Measurements from ENCODE around the gene AP1G2.

The AP1G2 gene

DNA sequence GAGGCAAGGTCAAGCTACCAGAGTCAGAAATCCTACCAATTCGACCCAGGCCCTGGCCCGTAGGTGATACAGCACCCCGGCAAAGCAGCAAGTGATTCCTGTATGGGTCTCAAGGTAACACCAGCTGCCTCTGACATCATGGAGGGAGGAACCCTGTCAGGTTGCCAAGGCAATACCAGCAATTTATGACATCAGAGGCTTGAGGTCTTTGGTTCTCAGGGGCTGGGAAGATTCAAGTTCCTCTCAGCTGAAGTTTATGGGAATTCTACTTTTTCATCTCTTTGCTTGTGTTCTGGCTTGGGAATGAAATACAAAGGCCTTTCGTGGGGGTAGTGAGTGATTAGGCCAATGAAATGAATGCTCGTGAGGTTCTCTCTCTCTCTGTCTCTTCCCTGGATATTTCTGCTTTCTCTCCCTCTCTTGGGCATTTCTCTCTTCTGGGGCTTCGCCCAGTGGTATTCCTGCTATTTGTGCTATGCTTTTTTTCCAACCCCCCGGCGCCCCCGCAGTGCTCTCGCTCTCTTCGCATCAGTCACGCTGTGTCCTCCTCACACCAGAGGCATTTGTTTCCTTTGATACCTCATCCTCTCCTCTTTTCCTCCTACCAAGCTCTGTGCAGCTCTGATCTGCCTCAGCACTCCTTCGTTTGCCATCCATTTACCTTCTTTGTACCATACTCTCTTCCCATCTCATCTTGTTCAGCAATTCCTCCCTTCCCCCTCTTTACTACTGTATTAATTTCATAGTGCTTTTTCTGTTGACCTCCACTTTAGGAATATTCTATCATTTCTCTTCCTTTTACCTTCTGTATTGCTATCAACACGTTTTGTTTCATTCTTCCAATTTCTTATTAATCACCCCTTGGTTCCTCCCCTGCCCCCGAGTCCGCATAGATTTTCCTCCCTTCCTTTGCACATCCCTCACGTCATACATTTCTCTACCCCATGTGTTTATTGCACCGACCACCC, 19.0 kb downstream of the AP1G2 start:
- no peaks in the 10 kb centered on the region for H3K9me3 ChIP-seq (ENCODE audit: insufficient read depth, low read length)
- H4K20me1 ChIP-seq (ENCODE audit: insufficient read depth, low read length), result no peaks in the 10 kb centered on the region
- H3K9ac ChIP-seq (ENCODE audit: low read length), result no peak overlapping the region
- H3K79me2 ChIP-seq (ENCODE audit: low read length), result peaks cover 11% of the 10 kb centered on the region; the same call in 1 of the 2 replicates
- no peaks in the 10 kb centered on the region for H3K27me3 ChIP-seq (ENCODE audit: low read depth, low read length)
- no peaks in the 10 kb centered on the region for H3K36me3 ChIP-seq (replicated peaks; ENCODE audit: low read depth, low read length)
- no peak overlapping the region for H3K4me3 ChIP-seq (ENCODE audit: low read length)
- no peak overlapping the region for H3K4me2 ChIP-seq (ENCODE audit: low read length)
- no peak for TF ChIP-seq EZH2phosphoT487 (IDR thresholded peaks at IDR 0.05; ENCODE audit: low read depth)
- TF ChIP-seq, protein P1, sequence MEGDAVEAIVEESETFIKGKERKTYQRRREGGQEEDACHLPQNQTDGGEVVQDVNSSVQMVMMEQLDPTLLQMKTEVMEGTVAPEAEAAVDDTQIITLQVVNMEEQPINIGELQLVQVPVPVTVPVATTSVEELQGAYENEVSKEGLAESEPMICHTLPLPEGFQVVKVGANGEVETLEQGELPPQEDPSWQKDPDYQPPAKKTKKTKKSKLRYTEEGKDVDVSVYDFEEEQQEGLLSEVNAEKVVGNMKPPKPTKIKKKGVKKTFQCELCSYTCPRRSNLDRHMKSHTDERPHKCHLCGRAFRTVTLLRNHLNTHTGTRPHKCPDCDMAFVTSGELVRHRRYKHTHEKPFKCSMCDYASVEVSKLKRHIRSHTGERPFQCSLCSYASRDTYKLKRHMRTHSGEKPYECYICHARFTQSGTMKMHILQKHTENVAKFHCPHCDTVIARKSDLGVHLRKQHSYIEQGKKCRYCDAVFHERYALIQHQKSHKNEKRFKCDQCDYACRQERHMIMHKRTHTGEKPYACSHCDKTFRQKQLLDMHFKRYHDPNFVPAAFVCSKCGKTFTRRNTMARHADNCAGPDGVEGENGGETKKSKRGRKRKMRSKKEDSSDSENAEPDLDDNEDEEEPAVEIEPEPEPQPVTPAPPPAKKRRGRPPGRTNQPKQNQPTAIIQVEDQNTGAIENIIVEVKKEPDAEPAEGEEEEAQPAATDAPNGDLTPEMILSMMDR (IDR thresholded peaks at IDR 0.05; ENCODE audit: low read depth, low read length), result no peak
- peaks cover 12% of the 10 kb centered on the region for H3K4me1 ChIP-seq (ENCODE audit: low read length)
- no peak overlapping the region for H2AFZ ChIP-seq (ENCODE audit: low read depth, low read length)
- H3K27ac ChIP-seq (ENCODE audit: low read length), result no peak overlapping the region

DNA sequence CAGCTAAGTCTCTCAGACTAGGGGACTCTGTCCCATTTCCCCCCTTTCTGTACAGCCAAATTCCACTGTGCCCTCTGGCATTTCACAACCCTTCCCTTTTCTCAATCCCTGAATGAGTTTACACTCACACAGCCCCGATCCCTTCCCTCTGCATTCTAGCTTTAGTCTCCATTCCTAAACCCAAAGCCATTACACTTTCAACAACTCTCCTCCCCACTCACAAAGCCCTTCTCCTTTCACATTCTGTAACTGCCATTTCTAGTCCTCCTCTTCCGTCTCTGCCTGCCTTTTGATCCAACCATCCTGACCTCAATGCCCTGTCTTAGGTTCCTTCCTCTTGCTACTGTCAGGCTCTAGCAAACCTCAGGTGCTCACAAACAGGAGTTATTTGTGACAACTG, 19.7 kb downstream of the AP1G2 start:
- Histone ChIP-seq H3K4me1 (ENCODE audit: low read length) (peaks cover 12% of the 10 kb centered on the region), H3K27ac (ENCODE audit: low read length) (no peak overlapping the region), H3K9ac (ENCODE audit: low read length) (no peak overlapping the region), H3K27me3 (ENCODE audit: low read depth, low read length) (no peaks in the 10 kb centered on the region), H3K36me3 (replicated peaks; ENCODE audit: low read depth, low read length) (no peaks in the 10 kb centered on the region), H3K9me3 (ENCODE audit: insufficient read depth, low read length) (no peaks in the 10 kb centered on the region), H3K4me2 (ENCODE audit: low read length) (no peak overlapping the region), H2AFZ (ENCODE audit: low read depth, low read length) (no peak overlapping the region), H3K79me2 (ENCODE audit: low read length) (peaks cover 11% of the 10 kb centered on the region; the same call in 1 of the 2 replicates), H3K4me3 (ENCODE audit: low read length) (no peak overlapping the region), H4K20me1 (ENCODE audit: insufficient read depth, low read length) (no peaks in the 10 kb centered on the region)
- no peak for TF ChIP-seq EZH2phosphoT487 (IDR thresholded peaks at IDR 0.05; ENCODE audit: low read depth)
- TF ChIP-seq, protein P1 (IDR thresholded peaks at IDR 0.05; ENCODE audit: low read depth, low read length), result no peak

DNA sequence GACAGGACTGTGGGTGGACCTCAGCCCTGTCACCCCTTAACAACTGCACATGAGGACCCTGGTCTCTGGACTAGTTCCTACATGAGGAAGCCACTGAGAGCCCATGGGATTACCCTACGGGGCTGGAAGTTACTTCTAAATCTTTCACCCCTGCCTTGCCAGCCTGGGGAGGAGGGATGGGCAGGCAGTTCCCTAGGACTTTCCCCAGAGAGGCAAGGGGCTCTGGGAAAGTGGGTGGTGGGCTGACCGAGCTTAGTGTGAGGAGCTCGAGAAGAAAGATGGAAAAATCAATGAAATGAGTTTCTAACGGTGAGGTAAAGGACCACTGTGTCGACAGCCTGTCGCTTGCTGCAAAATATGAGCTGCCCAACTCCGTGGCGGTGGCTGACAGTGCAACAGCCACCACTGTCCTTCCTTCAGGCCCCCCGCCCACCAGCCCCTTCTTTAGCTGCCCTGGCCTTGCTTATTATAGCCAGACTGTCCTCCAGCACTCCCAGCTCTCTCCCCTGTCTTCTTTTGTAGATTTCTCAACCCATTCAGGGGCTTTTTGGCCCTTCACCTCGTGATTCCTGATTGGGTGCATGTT, 21.0 kb downstream of the AP1G2 start:
- Histone ChIP-seq H3K4me2 (ENCODE audit: low read length) (no peak overlapping the region), H3K36me3 (replicated peaks; ENCODE audit: low read depth, low read length) (no peaks in the 10 kb centered on the region), H3K4me3 (ENCODE audit: low read length) (no peak overlapping the region), H2AFZ (ENCODE audit: low read depth, low read length) (no peak overlapping the region), H3K4me1 (ENCODE audit: low read length) (peaks cover 9% of the 10 kb centered on the region; the same call in 1 of the 2 replicates), H3K9ac (ENCODE audit: low read length) (no peak overlapping the region), H4K20me1 (ENCODE audit: insufficient read depth, low read length) (no peaks in the 10 kb centered on the region), H3K9me3 (ENCODE audit: insufficient read depth, low read length) (no peaks in the 10 kb centered on the region), H3K27me3 (ENCODE audit: low read depth, low read length) (no peaks in the 10 kb centered on the region), H3K27ac (ENCODE audit: low read length) (no peak overlapping the region), H3K79me2 (ENCODE audit: low read length) (peaks cover 11% of the 10 kb centered on the region; the same call in 1 of the 2 replicates)
- TF ChIP-seq, protein P1 (IDR thresholded peaks at IDR 0.05; ENCODE audit: low read depth, low read length), result no peak
- TF ChIP-seq EZH2phosphoT487 (IDR thresholded peaks at IDR 0.05; ENCODE audit: low read depth), result no peak

DNA sequence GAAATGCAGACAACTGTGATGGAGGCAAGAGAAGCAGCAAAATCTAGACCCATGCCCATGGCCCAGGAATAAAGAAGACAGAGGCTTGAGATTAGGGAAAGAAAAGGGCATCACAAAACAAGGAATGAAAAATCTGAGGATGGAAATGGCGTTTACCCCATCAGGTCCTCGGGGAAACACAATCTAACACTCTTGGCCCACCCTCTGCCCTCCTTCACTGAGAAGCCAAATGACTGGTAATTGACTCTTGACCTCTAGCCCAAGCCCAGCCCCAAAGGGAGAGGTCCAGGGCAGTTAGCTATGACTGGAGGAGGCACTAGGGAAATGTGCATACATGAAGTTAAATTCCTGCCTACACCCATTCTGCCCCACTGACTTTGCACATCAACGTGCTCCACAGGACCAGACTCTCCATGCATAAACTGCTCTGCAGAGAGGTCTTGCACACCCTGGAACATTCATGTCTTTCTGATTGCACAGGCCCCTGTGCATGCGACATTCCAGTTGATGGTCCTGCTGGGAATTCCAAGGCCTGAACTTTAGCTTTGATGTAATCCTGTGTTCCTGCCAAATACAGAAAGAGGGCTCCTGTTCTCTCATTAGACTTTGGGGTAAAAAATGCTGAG, 21.7 kb downstream of the AP1G2 start:
- Histone ChIP-seq H2AFZ (ENCODE audit: low read depth, low read length) (no peak overlapping the region), H3K27me3 (ENCODE audit: low read depth, low read length) (no peaks in the 10 kb centered on the region), H3K36me3 (replicated peaks; ENCODE audit: low read depth, low read length) (no peaks in the 10 kb centered on the region), H3K4me3 (ENCODE audit: low read length) (no peak overlapping the region), H3K4me2 (ENCODE audit: low read length) (no peak overlapping the region), H3K9me3 (ENCODE audit: insufficient read depth, low read length) (no peaks in the 10 kb centered on the region), H4K20me1 (ENCODE audit: insufficient read depth, low read length) (no peaks in the 10 kb centered on the region), H3K27ac (ENCODE audit: low read length) (no peak overlapping the region), H3K79me2 (ENCODE audit: low read length) (peaks cover 9% of the 10 kb centered on the region; the same call in 1 of the 2 replicates), H3K4me1 (ENCODE audit: low read length) (peaks cover 9% of the 10 kb centered on the region; the same call in 1 of the 2 replicates), H3K9ac (ENCODE audit: low read length) (no peak overlapping the region)
- TF ChIP-seq, protein P1 (IDR thresholded peaks at IDR 0.05; ENCODE audit: low read depth, low read length), result no peak
- no peak for TF ChIP-seq EZH2phosphoT487 (IDR thresholded peaks at IDR 0.05; ENCODE audit: low read depth)
